Tongue (tissue), 2 donors: ENCODE data around the gene MAP1S. TPM values are rescaled to one million over a fixed set of nuclear protein-coding genes. Genes with fewer than 3 reads are reported as not detected.
A peak's percentile ranks its signal among the peaks of the same experiment; 100 is the strongest.
"Not testable (repeated sequence)": the region's sequence is repeated elsewhere in the genome, so short reads cannot be mapped to it uniquely, and the experiment has no call there.

Source experiments
- DNase-seq: peaks from one replicate; pipeline ENCODE4 v3.0.0-alpha.2; 2015
- total RNA-seq: library from RNA; depleted of rRNA; stranded (reverse); fragments of >200 nt; gene quantifications from one replicate; pipeline ENCODE4 v1.2.3, GENCODE V29; 2014

MAP1S gene
- total RNA-seq, 1 donor from 2014 or later: 27.4 TPM

GRCh38 chr19:17762505-17763229 lies 43.4 kb downstream of the MAP1S start:
- no peak for DNase-seq

GRCh38 chr19:17764348-17764747 lies 45.1 kb downstream of the MAP1S start:
- no peak for DNase-seq

- no peak for DNase-seq
Measured at GRCh38 chr19:17765069-17765618, 45.9 kb downstream of the MAP1S start.

- peak; percentile 74 for DNase-seq
Measured at GRCh38 chr19:17766543-17767131, 47.4 kb downstream of the MAP1S start.

GRCh38 chr19:17767559-17767958 lies 48.3 kb downstream of the MAP1S start:
- no peak for DNase-seq

GRCh38 chr19:17770613-17771012 lies 51.3 kb downstream of the MAP1S start:
- no peak for DNase-seq

GRCh38 chr19:17772172-17772571 lies 52.9 kb downstream of the MAP1S start:
- no peak for DNase-seq

GRCh38 chr19:17775245-17775927 lies 56.1 kb downstream of the MAP1S start:
- no peak for DNase-seq

GRCh38 chr19:17775991-17776803 lies 56.9 kb downstream of the MAP1S start:
- no peak for DNase-seq

- not testable (repeated sequence) for DNase-seq
Measured at GRCh38 chr19:17777840-17778239, 58.6 kb downstream of the MAP1S start.

GRCh38 chr19:17778251-17778967 lies 59.1 kb downstream of the MAP1S start:
- DNase-seq: no peak

GRCh38 chr19:17778968-17779929 lies 60.0 kb downstream of the MAP1S start:
- peak; percentile 32 for DNase-seq

GRCh38 chr19:17780781-17781180 lies 61.5 kb downstream of the MAP1S start:
- no peak for DNase-seq

GRCh38 chr19:17783721-17784120 lies 64.4 kb downstream of the MAP1S start:
- DNase-seq: not testable (repeated sequence)

Other genes with a start within 250 kb of the MAP1S start
- gene SLC27A1, start 249.0 kb upstream of the MAP1S start, total RNA-seq: 45.7 TPM
- 35.1 TPM for gene PGLS, start 207.8 kb upstream of the MAP1S start, total RNA-seq
- gene COLGALT1, start 163.8 kb upstream of the MAP1S start, total RNA-seq: 66.3 TPM
- gene UNC13A, start 31.1 kb upstream of the MAP1S start, total RNA-seq: 0.21 TPM
- 2.2 TPM for gene FCHO1, start 32.0 kb downstream of the MAP1S start, total RNA-seq
- 1.8 TPM for gene B3GNT3, start 75.7 kb downstream of the MAP1S start, total RNA-seq
- not detected for gene INSL3, start 102.0 kb downstream of the MAP1S start, total RNA-seq
- gene JAK3, start 128.5 kb downstream of the MAP1S start, total RNA-seq: 4.6 TPM
- gene RPL18A, start 140.4 kb downstream of the MAP1S start, total RNA-seq: 799 TPM
- gene SLC5A5, start 152.5 kb downstream of the MAP1S start, total RNA-seq: not detected
- gene CCDC124, start 213.5 kb downstream of the MAP1S start, total RNA-seq: 37.2 TPM
- gene KCNN1, start 247.6 kb downstream of the MAP1S start, total RNA-seq: 0.41 TPM